GM12892 (cell line): ENCODE results near the gene CD300LG.
"Not testable (repeated sequence)": the region's sequence is repeated elsewhere in the genome, so short reads cannot be mapped to it uniquely, and the experiment has no call there.

ENCODE experiments used
- DNase-seq: peaks from one replicate; pipeline ENCODE4 v3.0.0; 2011; ENCODE audit not compliant: insufficient read length
- FAIRE-seq: peaks from 2 replicates; lab custom pipeline; 2011; peaks lifted over from hg19 to GRCh38; lab: Jason Lieb, UNC
- POLR2A ChIP-seq: IDR thresholded peaks from 2 replicates; pipeline ENCODE4 v1.6.1; 2011; ENCODE audit warnings: low read depth, low read length, control low read depth
- POLR2AphosphoS5 ChIP-seq: IDR thresholded peaks from 2 replicates; pipeline ENCODE4 v1.6.1; 2011; ENCODE audit warnings: low read depth, low read length, control low read depth
- TAF1 ChIP-seq: IDR thresholded peaks from 2 replicates; pipeline ENCODE4 v1.6.1; 2011; ENCODE audit warnings: low read depth, mild to moderate bottlenecking, control low read depth, low read length, borderline replicate concordance

The CD300LG gene

DNA sequence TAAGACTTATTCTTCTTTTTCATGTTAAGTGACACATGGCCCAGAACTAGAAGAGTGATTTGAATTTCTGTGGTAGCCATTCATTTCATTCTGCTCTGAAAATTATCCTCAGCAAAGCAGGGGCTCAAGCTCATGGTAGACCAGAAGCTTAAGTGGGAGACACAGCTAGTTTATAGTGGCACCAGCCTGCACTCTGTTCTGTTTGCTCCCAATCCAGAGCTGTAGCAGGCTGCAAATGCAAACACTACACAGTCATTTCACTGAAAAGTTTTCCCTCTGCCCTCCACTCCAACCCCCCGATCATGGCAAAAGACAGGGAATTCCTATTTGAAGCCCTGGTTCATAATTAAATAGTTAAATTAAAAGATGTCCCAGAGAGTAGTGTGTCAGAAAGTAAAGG lies 43.3 kb downstream of the CD300LG start:
- no peak for FAIRE-seq
- DNase-seq = no peak
- TF ChIP-seq TAF1 = no peak
- no peak for TF ChIP-seq POLR2A
- no peak for TF ChIP-seq POLR2AphosphoS5

DNA sequence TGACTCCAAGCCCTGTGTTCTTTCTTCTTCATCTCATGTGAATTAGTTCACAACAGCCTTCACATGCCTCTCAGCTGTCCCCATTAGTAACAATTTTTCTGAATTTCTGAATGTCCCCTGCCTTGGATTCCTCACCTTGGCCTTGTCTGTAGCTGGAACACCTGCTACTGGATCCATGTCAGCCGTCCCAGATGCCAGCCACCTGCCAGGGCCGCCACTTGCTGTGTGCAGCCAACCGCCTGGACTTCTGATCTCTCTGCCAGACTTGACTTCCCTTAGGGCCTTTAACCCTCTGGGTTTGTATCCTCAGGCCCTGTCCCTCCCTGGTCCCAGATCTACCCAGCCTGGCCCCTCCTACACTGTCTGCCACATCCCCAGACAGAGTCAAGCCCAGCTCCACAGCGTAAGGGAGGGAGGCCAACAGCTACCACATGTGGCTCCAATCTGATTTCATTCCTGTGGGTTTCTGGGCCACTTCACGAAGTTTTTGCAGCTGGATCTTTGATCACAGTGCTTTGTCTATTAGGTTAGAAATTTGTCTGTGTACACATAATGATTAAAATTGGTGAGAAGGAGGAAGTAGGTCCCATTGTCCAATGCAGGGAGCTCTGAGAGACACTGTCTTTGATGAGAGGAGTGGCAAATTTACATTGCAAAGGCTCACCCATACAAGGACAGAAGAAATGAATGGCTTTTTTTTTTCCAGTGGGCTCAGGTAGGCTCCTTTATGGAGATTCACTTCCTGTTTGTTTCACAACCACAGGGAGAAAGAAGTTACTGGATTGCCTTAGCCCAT lies 45.1 kb downstream of the CD300LG start:
- FAIRE-seq = no peak
- TF ChIP-seq POLR2A (no peak), POLR2AphosphoS5 (no peak), TAF1 (no peak)
- DNase-seq = no peak

- FAIRE-seq = no peak
Measured at GRCh38 chr17:43892647-43892952, 45.6 kb downstream of the CD300LG start.

DNA sequence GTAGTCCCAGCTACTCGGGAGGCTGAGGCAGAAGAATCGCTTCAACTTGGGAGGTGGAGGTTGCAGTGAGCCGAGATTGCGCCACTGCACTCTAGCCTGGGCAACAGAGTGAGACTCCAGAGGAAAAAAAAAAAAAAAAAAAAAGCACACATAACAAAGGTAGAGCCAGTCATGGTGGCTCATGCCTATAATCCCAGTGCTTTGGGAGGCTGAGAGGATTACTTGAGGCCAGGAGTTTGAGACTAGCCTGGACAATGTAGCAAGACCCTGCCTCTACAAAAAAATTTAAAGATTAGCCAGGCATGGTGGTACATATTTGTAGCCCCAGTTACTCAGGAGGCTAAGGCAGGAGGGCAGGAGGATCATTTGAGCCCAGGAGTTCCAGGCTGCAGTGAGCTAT lies 47.5 kb downstream of the CD300LG start:
- not testable (repeated sequence) for DNase-seq, FAIRE-seq

More at GRCh38 chr17:43892647-43892952, 45.6 kb downstream of the CD300LG start:
- no peak for TF ChIP-seq POLR2AphosphoS5
- DNase-seq = no peak

- FAIRE-seq (no peak), DNase-seq (no peak)
- TF ChIP-seq POLR2A = no peak
Measured at GRCh38 chr17:43897831-43898230, 50.9 kb downstream of the CD300LG start.

DNA sequence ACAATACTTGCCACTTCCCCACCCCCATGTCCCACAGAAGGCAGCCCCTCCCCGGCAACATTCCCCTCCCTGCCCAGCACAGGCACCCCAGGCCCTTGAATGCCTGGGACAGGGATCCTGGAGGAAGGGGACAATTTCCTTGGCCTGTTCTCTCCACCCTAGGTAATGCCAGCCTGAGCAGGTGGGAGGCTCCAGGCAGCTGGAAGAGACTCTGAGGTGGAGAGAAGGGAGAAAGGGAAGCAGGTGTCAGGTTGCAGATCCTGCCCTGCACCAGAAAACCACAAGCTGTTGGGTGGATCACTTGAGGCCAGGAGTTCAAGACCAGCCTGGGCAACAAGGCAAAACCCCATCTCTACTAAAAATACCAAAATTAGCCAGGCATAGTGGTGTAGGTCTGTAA lies 51.5 kb downstream of the CD300LG start:
- FAIRE-seq = no peak
- TF ChIP-seq TAF1 (no peak), POLR2A (no peak), POLR2AphosphoS5 (no peak)
- no peak for DNase-seq

DNA sequence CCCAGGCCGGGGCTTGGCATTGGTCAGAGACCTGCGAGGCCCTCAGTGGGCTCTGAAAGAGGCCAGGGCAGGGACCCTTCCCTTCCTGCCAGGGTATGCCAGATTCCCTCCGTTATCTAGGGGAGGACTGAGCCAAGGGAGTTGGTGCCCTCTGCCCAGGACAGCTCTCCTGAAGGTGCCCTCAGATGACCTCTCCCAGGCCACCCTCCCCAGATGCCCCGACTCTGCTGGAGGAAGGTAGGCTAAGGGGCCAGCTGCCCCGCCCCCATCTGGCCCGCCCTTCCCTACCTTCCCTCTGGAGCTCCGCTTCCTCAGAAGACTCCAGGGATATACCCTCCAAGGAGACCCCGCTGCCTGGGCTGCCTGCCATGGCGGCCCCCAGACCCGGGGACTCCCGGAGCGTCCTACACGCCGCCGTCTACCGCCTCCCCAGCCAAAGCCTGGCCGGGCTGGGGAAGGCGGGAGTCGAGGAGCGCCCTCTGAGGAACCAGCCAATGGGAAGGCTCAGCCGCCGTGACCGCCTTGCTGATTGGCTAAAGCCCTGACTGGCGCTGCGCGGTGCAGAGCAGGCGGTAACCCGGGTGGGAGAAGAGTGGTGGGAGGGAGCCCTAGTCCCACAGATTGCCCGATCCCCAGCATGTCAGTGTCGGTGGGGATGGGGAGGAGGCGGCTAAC lies 53.3 kb downstream of the CD300LG start:
- DNase-seq (peak; percentile 90), FAIRE-seq (peak; percentile 50)
- TF ChIP-seq POLR2AphosphoS5 = no peak
- TF ChIP-seq POLR2A = no peak
- no peak for TF ChIP-seq TAF1

GRCh38 chr17:43900858-43901754 lies 54.1 kb downstream of the CD300LG start:
- DNase-seq (no peak), FAIRE-seq (no peak)
- TF ChIP-seq TAF1 = no peak
- TF ChIP-seq POLR2A = no peak
- no peak for TF ChIP-seq POLR2AphosphoS5

DNA sequence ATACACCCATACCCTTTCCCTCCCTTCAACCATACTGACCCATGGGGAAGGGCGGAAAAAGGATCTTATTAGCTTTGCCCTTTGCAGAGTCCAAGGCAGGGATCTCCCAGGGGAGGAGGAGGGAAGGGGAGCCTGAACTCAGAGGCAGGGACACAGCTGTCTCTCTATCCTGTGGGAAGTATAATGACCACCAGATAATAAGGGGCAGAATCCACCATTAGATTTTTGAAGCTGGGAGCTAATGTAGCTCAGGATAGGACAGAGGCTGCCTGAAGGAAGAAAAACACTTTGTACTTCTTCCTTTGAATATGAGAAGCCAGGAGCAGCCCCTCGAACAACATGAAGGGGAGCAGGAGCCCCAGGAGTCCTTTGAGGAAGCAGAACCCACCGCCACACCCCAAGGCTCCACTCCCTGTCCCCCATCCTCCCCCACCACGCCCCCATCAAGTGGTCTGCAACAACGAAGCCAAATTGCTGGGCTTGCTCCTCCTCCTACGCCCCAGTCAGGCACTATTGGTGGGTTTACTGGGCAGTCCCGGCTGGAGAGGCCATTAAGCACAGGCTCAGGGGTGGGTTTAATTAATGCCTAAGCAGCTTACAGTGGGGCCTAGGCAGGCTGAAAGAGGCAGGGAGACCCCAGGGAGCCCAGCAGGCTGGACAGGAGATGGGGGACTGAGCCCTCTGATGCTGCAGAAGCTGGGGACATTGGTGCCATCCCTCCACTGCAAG lies 55.0 kb downstream of the CD300LG start:
- no peak for TF ChIP-seq POLR2A
- TF ChIP-seq TAF1 = no peak
- TF ChIP-seq POLR2AphosphoS5 = no peak

DNA sequence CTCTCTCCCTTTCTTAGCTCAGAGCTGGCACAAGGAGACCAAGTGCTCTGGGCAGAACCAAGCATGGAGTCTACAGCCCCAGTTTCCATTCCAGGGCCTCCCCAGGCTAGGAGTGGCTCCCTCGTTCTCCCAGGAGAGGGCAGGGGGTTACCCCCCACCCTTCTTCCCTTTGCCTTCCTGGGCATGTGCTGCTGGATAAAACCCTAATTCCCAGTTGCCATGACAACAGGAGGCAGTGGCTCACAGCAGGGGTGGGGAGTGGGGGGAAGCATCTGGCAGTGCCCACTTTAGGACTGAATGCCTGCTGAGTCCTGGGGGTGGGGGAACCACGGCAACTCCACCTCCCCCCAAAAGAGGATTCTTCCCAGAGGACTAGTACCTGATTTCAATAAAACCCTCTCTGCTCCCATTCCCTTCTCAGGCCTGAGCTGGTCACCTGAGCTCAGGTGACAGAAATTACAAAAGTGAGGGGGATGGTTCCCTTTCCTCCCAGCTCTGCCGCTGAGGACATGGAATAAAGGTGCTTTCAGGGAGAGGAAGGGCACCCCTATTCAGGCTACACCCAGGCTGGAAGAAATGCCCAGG lies 58.5 kb downstream of the CD300LG start:
- FAIRE-seq (no peak), DNase-seq (no peak)
- TF ChIP-seq POLR2AphosphoS5 (no peak), TAF1 (no peak), POLR2A (no peak)

More for the DNA sequence above, 55.0 kb downstream of the CD300LG start:
- FAIRE-seq = no peak
- no peak for DNase-seq
